Measurements from ENCODE around the gene WRNIP1.

Gene WRNIP1

DNA sequence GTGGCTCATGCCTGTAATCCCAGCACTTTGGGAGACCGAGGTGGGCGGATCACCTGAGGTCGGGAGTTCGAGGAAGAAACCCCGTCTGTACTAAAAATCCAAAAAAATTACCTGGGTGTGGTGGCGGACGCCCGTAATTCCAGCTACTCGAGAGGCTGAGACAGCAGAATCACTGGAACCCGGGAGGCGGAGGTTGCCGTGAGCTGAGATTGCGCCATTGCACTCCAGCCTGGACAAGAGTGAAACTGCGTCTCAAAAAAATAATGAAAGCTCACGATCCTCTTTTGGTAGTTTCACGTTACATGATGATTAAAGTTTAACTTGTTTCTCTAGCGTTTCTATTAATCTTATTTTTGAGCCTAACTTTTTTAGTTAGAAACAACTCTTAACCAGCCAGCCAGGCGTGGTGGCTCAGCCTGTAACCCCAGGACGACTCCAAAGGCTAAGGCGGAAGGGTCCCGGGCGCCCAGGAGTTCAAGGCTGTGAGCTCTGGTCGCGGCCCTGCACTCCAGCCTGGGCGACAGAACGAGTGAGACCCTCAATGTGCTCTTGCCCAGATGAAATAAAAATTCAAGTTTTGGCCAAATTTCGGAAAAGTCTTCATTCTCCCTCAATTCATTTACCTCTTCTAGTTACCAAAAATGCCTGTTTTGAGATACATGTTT, 1.2 kb upstream of the WRNIP1 start:
- DNase-seq = no peak

DNA sequence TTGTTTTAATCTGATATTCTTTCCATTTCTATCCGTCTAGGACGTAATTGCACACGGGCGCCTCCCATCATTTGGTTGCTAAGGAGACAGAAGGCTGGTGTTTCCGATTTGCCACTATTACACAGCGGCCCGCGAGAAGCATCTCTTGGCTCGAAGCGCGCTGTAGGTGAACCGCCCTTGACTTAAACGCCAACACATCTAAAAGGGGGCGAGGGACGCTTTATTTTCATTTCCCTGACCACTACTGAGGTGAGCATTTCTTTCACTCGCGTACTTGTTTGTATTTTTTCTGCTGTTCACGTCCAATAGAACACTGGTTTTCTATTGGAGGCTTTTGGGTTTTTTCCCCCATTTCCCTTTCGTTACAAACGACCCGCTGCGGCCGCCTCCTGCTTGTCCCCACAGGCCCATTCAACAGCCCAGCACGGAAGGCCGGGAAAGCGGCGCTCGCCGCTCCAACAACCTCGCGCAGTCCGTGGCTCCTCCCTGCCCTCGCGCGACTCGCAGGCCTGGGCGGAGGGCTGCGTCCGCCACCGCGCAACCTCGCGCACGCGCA, 505 bp upstream of the WRNIP1 start:
- peak; percentile 68 for DNase-seq

DNA sequence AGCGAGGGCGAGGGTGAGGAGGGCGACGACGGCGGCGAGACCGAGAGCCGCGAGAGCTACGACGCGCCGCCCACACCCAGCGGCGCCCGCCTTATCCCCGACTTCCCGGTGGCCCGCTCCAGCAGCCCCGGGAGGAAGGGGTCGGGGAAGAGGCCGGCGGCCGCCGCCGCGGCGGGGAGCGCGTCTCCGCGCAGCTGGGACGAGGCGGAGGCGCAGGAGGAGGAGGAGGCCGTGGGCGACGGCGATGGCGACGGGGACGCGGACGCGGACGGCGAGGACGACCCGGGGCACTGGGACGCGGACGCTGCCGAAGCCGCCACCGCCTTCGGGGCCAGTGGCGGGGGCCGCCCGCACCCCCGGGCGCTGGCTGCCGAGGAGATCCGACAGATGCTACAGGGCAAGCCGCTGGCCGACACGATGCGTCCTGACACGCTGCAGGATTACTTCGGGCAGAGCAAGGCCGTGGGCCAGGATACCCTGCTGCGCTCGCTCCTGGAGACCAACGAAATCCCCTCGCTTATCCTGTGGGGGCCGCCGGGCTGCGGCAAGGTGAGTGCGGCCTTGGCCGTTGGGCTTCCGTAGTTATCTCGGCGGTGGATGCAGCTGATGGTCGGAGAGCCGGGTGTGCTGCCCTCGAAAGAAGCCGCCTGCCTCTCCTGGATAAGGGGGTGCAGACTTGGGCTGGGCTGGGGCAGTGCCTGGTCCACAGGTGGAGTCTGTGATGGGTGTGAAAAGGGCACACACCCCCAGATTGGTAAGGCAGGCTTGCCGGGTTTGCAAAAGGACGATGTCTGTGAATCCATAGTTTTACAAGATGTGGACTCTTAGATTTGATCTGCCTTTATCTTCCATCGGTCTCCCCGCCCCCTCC, 938 bp downstream of the WRNIP1 start:
- DNase-seq = peak; percentile 37

DNA sequence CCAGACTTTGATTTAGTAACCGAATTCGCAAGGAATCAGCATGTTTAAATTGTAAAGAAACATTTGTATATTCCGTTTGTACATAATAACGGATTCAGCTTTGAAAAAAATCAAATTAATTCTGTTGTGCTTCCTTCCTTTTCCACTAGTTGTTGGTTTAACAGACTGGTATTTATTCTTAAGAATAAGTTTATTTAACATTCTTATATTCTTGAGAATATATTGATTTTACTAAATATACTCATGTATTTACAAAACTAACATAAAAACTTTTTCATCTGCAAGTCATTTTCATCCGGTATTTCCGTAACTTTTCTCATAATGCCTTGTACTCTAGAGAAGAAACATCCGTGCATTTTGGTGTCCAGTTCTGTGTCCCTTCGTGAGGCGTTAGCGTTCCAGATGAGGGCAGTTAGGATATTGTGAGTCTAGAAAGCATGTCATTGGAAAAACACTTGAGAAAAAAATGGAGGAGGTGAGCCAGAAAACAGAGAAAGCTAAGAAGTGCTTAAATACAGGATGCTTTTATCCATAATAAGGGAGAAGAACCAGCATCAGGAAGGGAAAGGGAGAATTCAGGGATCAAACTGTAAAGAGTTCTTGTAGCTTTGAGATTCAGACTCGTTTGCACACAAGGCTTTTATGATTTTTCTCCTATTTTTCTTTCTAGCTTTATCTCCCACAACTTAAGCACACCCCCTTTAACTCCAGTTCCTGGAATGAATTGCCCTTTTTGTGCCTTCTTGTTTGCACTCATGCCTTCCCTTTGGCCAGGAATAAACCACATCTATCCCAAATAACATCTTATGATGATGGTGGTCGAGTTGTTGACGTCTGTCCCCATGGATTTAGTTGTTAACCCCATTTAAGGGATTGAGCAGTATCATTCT, 1.8 kb downstream of the WRNIP1 start:
- DNase-seq = no peak

DNA sequence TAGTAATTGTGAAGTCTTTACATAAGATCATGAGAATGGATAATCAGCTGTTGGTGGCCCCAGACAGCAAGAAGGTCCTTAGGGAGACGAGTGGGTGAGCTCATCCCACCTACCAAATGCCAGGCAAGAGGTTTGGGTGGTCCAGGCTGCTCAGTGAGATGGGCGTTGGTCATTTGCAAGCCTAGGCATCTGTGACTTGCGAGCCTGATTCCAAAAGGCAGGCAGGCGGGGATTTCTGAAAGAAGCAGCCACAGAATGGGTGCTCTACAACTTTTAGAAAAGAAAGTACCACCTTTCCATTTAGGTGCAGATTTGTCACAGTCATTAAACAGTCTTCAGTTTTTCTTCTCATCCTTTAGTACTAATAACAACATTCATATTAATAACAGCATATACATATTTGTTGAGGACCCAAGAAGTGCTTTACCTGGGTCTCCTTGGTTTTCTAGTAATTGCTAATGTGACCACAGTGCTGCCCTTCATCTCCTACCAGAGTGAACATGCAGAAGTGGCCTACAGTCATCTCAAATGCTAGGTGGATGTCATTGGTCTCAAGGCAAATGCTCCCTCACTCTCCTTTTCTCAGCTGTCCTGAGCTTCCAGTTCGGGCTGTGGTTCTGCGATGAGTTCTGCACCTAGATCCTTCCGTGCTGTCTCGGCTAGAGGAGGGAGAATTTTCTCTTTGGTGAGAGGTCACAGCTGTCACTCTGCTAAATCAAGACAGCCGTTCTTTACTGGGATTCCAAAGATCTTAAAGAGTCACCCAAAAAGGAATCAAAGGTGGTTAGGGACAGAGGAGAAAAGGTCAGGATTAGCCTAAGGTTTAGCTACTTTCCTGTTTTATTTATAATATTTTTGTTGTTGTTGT, 2.7 kb downstream of the WRNIP1 start:
- DNase-seq = peak; percentile 37

DNA sequence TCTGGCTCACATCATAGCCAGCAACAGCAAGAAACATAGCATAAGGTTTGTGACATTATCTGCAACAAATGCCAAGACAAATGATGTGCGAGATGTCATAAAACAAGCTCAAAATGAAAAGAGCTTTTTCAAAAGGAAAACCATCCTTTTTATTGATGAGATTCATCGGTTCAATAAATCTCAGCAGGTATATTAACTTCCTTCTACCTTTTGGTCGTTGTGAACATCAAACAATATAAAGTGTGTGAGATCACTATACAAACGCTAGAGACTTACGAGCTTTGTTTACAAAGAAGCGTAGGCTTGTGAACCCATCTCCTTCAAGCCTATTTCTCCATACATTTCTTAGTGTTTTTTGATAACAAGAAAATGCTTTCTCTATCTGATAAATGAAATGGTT, 3.5 kb downstream of the WRNIP1 start:
- no peak for DNase-seq

DNA sequence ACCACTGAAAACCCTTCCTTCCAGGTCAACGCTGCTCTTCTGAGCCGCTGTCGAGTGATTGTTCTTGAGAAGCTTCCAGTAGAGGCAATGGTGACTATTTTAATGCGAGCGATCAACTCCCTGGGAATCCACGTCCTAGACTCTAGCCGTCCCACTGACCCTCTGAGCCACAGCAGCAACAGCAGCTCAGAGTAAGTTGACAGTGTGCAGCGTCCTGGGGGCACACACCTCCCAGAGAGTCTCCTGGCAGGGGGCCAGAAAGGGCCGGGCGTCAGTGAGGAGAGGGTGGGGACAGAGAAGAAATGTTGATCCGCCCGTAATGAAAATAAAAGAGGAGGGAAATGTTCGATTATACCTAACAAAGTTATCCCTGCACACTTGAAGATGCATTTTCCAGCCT, 5.0 kb downstream of the WRNIP1 start:
- DNase-seq = no peak

DNA sequence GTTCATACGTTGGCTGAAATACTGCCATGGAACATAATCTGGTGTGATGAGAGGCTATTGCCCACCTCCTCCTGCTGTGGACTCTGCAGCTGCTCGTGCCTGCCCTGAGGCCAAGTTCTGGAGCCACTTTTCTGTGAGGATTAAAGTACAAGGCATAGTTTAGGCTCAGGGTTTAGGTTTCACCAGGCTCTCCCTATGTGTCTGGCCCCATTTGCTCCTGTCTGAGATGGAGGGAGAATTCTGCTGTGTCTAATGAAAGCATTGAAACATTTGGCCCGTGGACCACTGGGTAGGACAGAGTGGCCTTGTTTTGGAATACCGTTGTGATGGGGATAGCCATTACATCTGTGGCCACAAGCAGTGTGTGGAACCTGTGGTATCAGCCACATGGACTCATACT, 5.9 kb downstream of the WRNIP1 start:
- no peak for DNase-seq

DNA sequence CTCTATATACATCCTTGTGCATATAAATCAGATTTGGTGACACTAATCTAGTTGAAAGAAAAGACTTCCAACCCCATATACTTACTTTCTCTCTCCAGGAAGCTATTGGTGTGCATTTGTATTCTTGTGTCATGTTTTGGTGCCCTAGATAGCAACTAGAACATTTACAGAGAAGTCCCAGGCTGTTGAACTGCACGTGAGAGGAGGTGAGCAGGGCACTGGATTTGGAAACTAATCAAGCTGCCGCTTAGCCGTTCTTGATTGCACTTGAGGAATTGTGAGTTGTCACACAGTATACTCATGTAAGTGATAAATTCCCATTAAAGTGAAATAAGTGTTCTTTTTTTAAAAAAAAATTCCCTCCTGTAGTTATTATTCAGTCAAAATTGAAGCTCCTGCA, 7.6 kb downstream of the WRNIP1 start:
- no peak for DNase-seq

DNA sequence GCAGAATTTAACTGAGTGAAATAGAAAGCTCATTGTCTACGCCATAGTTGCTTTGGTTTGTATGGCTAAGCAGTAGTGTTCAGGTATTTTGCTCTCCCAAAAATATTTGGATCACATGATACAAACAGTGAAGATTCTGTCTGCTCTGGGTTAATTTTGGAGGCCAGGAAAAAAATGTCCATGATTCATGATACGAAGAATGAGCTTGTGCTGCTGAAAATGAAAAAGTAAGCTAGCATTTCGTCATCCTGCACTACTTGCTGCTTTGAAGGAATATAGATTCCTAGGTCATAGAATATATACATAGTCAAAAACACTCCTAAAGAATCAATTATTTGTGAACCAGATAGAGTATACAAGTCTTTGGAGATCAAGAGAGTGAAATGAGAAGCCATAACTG, 8.3 kb downstream of the WRNIP1 start:
- DNase-seq = no peak

DNA sequence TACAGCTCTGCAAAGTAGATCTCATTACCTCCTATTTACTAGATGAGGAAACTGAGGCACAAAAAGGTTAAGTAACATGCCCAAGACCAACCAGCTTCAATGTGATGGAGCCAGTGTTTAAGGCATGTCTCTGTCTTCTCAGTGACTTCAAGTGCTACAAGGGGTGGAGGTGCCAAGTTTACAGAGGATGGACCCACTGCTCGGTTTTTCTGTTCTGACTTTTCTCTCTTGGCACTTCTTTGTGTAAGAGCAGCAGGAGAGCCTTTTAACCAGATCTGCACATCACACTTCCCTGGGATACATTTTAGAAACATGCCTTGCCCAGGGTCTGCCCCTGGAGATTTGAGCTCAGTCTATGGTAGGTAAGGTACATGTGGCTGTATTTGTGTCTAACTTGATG, 9.8 kb downstream of the WRNIP1 start:
- no peak for DNase-seq

DNA sequence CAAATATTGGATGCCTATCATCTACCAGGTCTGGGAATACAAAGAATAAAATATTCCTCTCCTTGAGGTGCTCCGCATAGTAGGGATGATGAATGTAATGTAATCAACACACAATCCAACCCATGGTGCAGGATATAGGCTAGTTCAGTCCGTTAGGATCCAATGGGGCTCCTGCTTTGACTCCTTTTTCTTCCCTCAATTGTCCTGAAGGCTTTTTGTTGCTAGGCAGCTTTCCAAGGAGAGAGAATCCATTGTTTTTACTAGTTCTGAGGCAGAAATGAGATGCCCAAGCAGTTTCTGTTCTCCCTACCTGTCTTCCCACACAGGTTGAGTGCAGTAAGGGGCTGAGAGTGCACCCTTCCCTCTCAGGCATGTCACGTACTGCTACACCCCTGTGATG, 12.1 kb downstream of the WRNIP1 start:
- no peak for DNase-seq

DNA sequence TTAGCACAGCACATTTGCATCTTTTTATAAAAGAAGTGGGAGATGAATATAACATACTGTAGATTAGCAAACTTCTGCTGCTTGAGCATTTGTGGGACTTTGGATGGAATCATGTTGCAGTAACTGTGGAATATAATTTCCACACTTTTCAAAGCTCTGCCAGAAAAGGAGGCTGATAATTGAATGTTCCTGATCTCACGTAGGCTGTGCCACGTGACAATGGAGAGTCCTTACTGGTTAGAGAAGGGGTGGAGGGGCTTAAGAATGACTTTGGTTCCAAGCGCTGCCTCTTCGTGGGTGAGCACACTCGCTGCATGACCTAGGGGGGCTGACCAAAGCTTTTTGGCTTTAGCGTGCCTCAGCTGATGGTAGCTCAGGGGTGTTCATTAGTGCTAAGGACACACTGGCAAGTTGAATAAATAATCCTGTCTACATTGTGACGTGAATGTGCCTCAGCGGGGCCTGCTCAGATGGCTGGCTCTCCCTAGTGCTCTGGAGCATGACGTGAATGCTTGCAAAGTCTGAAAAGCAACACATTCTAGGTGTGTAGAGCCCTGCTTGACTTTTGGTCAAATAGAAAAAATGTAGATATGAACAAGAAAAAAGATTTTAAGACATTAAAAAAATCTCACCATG, 15.0 kb downstream of the WRNIP1 start:
- DNase-seq = no peak

DNA sequence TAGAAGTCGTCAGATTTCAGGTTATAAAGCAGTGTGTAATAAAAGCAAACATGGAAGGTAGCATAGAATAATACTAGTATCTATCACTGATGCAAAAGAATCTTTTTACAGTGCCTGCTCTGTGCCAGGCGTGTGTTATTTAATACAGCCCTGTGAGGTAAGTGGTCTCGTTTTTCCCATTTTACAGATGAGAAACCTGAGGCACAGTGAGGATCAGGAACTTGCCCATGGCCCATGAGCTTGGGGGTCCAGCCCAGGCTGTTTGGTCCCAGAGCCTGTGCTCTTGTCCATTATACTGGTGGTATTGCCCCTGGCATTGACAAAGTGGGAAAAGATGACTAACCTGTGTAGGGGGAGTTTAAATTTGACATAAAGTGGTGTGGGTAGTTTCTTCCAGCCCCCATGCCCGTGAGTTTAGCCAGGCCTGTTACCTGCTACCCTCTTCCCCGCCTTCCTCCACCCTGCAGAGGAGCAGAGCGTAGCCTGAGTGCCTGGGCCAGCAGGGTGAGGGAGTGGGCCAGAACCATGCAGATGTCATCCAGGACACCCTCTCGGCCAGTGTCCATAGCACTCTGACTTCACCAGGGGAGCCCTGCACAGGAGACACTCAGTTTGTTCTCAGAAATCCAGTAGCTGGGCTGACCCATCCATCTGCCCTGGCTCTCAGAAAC, 16.6 kb downstream of the WRNIP1 start:
- no peak for DNase-seq

DNA sequence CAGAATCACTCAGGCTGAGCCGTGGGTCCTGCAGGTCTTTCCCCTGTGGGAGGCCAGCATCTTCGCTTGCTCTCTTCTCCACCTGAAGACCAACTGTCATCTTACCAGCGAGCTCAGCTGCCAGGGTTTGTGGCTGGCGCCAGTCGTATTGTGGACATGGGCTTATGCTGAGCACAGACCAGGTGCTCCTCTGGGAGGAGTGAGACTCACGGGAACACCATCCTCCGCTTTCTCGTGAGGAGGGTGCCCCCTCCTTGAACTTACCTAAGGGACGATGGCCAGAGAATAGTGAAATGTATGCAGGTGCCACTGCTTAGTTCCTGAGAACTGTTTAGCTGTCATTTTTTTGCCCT, 17.1 kb downstream of the WRNIP1 start:
- DNase-seq = no peak

DNA sequence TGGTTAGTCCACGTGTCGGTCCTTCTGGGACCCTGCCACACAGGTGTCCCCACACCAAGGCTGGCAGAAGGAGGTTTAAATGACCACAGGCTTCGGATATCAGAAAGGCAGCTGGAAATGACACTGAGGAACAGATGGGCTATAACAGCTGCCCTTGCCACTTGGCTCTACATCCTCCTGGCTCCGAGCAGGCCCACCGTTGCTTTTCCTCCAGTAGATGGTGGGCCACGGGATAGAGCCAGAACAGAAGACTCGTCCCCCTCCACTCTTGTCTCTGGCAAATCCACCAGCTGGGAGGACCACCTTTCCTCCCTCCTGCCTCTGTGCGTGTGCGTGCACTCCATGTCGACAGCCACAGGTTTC, 17.6 kb downstream of the WRNIP1 start:
- no peak for DNase-seq

DNA sequence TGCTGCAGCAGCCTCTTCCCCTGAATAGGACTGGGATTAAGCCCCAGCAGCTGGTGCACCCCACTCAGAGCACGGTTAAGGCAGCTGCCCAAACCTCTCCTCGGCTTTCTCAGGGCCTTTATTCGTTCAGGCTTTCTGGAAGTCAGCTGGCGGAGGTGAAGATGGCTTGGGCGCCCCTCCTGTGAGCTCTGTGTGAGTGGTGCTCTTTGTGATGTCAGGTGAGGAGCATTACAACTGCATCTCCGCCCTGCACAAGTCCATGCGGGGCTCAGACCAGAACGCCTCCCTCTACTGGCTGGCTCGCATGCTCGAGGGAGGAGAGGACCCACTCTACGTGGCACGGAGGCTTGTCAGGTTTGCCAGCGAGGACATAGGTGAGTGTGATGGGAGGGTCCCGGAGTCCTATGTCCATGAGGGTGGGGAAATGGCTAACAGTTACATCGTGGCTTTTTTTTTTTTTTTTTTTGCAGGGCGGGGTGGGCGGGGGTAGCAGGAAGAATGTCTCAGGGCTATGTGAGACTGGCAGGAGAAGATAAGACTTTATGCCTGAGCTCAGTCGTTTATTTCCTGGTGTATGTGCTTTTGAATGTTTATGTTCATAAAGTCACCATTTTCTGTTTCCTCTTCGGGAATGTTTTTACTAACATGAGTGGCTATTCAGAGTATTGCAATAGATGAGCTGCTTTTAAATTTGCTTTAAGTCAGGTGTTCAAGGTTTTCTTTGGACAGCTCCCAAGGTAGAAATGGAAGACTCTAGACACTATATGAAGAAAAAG, 18.2 kb downstream of the WRNIP1 start:
- DNase-seq = no peak

DNA sequence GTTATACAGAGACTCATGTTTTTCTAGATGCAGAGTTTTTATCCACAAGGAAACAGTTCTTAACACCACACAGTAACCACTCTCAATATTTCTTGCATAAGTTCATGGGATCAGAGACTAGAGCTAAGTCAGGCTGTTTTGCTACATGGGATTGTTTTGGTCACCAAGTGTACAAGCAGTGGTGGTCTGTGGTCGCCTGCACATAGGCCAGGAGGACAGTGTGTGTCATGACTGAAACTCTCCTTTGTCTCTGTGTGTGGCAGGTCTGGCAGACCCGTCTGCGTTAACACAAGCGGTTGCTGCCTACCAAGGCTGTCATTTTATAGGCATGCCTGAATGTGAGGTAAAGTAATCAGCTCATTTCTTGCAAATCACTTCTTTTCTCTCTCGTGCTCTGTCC, 18.9 kb downstream of the WRNIP1 start:
- DNase-seq = no peak

DNA sequence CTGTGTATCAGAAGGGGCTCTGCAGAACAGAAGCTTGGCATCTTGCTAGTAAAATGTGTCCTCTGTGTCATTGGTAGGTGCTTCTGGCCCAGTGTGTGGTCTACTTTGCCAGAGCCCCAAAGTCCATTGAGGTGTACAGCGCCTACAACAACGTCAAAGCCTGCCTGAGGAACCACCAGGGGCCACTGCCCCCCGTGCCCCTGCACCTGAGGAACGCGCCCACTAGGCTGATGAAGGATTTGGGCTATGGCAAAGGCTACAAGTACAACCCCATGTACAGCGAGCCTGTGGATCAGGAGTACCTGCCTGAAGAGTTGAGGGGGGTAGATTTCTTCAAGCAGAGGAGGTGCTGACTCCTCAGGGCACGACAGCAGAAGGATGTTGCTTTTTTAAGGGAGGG, 19.7 kb downstream of the WRNIP1 start:
- DNase-seq = no peak

DNA sequence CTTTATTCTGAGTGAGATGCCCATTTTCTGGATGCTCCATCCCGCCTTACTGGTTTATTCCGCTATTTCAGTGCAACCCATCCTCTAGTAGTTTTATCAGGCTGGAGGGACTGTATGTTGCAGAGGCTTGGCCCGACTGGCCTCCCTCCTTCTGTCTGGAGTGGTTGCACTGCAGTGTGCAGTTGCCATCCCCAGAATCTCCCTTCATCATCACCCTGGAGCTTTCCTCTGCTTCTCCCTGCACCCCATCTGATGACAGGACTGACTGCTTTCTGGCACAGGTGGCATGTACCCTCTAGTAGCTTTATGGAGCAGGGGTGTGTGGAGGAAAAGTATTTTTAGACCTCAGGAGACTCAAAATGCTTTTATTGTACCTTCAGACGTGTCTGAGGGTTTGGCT, 21.1 kb downstream of the WRNIP1 start:
- no peak for DNase-seq

Measured in activated CD4-positive, alpha-beta T cell treated with anti-CD3 and anti-CD28 coated beads, Interleukin-2, Interleukin-6, amounts not matched to agents 100 ng/mL and 50 ng/mL, durations not matched to agents 16 hours and 8 hours (primary cell).